Astrocyte (in vitro differentiated cells and primary cell): ENCODE data around the gene FOXD1. TPM values are rescaled to one million over a fixed set of nuclear protein-coding genes. Genes with fewer than 3 reads are reported as not detected.
A peak's percentile ranks its signal among the peaks of the same experiment; 100 is the strongest.

Experiments
- DNase-seq: peaks from one replicate; pipeline ENCODE4 v3.0.0-alpha.2; 2010; ENCODE audit warnings: low read depth
- FAIRE-seq: peaks from 2 replicates; lab custom pipeline; 2011; peaks lifted over from hg19 to GRCh38; lab: Jason Lieb, UNC
- H2AFZ ChIP-seq: 2 replicates; pipeline ENCODE4 v1.6.0; 2012; ENCODE audit warnings: low read depth, low read length, inconsistent platforms
- H3K27ac ChIP-seq: 2 replicates; pipeline ENCODE4 v1.5.1; 2011; ENCODE audit warnings: low read depth, low read length, inconsistent platforms
- H3K27me3 ChIP-seq: 2 replicates; pipeline ENCODE4 v1.6.0; 2011; ENCODE audit warnings: low read length, inconsistent platforms; ENCODE audit not compliant: insufficient read depth
- H3K36me3 ChIP-seq: 2 replicates; pipeline ENCODE4 v1.5.1; 2011; ENCODE audit warnings: low read length, inconsistent platforms; ENCODE audit not compliant: insufficient read depth
- H3K4me1 ChIP-seq: 2 replicates; pipeline ENCODE4 v1.5.1; 2011; ENCODE audit warnings: low read length, inconsistent platforms; ENCODE audit not compliant: insufficient read depth
- H3K4me2 ChIP-seq: 2 replicates; pipeline ENCODE4 v1.6.0; 2012; ENCODE audit warnings: low read length, inconsistent platforms
- H3K4me3 ChIP-seq: 2 replicates; pipeline ENCODE4 v1.5.1; 2011; ENCODE audit warnings: low read depth, mild to moderate bottlenecking, low read length, inconsistent platforms; ENCODE audit not compliant: insufficient read depth
- H3K79me2 ChIP-seq: 2 replicates; pipeline ENCODE4 v1.6.0; 2012; ENCODE audit warnings: mild to moderate bottlenecking, low read length, inconsistent platforms; ENCODE audit not compliant: insufficient read depth
- H3K9ac ChIP-seq: 2 replicates; pipeline ENCODE4 v1.6.0; 2012; ENCODE audit warnings: mild to moderate bottlenecking, low read length, inconsistent platforms
- H3K9me3 ChIP-seq: 2 replicates; pipeline ENCODE4 v1.5.1; 2012; ENCODE audit warnings: low read depth, mild to moderate bottlenecking, low read length, inconsistent platforms; ENCODE audit not compliant: insufficient read depth
- H4K20me1 ChIP-seq: 2 replicates; pipeline ENCODE4 v1.6.0; 2012; ENCODE audit warnings: low read length, inconsistent platforms; ENCODE audit not compliant: insufficient read depth
- H3K27ac Mint-ChIP-seq: one replicate; pipeline ENCODE4 v1.8.0; 2021; ENCODE audit warnings: mild to moderate bottlenecking, mixed read lengths; ENCODE audit not compliant: unreplicated experiment
- H3K27me3 Mint-ChIP-seq: one replicate; pipeline ENCODE4 v1.8.0; 2021; ENCODE audit warnings: low read depth, mixed read lengths; ENCODE audit not compliant: unreplicated experiment
- H3K36me3 Mint-ChIP-seq: one replicate; pipeline ENCODE4 v1.8.0; 2021; ENCODE audit warnings: low read depth, mixed read lengths; ENCODE audit not compliant: unreplicated experiment
- H3K4me1 Mint-ChIP-seq: one replicate; pipeline ENCODE4 v1.8.0; 2021; ENCODE audit warnings: low read depth, mixed read lengths; ENCODE audit not compliant: unreplicated experiment
- H3K4me3 Mint-ChIP-seq: one replicate; pipeline ENCODE4 v1.8.0; 2021; ENCODE audit warnings: mild to moderate bottlenecking, moderate library complexity, mixed read lengths; ENCODE audit not compliant: unreplicated experiment
- H3K9me3 Mint-ChIP-seq: one replicate; pipeline ENCODE4 v1.8.0; 2021; ENCODE audit warnings: mild to moderate bottlenecking, mixed read lengths; ENCODE audit not compliant: unreplicated experiment
- EZH2 ChIP-seq: IDR thresholded peaks from 2 replicates; pipeline ENCODE4 v1.6.1; 2012; ENCODE audit warnings: mild to moderate bottlenecking, low read length, inconsistent platforms; ENCODE audit not compliant: insufficient read depth
- total RNA-seq: library from RNA; stranded (reverse); gene quantifications from 2 replicates; pipeline ENCODE4 v1.2.1, GENCODE V29; 2021
- TF ChIP-seq, protein P1 (sequence below): IDR thresholded peaks from 2 replicates; pipeline ENCODE4 v1.5.1; 2011; ENCODE audit warnings: low read depth, mild to moderate bottlenecking, inconsistent platforms, low read length, moderate library complexity; ENCODE audit not compliant: insufficient read depth

FOXD1 gene
- total RNA-seq, 1 donor from 2014 or later = 16.9 TPM

DNA sequence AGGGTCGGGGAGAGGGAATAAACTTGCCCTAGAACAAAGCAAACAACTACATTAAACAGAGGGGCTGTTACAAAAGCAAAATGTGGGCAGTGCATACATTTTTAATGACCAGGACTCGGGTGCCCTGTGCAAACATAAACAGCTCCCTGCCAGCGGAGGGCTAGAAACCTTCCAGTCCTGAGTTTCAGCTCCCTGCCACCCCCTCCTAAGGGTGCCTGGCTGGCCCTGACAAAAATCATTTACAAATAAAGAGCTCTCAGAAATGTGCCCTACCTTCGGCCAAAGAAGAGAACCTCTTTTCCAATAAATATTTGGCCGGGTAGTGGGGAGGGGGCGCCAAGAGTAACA lies 29.5 kb downstream of the FOXD1 start:
- peak overlapping the region; percentile 51 for H2AFZ ChIP-seq
- FAIRE-seq (no peak), DNase-seq (no peak)
- TF ChIP-seq EZH2 = no peak
- TF ChIP-seq, protein P1, sequence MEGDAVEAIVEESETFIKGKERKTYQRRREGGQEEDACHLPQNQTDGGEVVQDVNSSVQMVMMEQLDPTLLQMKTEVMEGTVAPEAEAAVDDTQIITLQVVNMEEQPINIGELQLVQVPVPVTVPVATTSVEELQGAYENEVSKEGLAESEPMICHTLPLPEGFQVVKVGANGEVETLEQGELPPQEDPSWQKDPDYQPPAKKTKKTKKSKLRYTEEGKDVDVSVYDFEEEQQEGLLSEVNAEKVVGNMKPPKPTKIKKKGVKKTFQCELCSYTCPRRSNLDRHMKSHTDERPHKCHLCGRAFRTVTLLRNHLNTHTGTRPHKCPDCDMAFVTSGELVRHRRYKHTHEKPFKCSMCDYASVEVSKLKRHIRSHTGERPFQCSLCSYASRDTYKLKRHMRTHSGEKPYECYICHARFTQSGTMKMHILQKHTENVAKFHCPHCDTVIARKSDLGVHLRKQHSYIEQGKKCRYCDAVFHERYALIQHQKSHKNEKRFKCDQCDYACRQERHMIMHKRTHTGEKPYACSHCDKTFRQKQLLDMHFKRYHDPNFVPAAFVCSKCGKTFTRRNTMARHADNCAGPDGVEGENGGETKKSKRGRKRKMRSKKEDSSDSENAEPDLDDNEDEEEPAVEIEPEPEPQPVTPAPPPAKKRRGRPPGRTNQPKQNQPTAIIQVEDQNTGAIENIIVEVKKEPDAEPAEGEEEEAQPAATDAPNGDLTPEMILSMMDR = no peak
- peaks cover 37% of the 10 kb centered on the region for H3K4me1 ChIP-seq
- H3K4me3 Mint-ChIP-seq = peak overlapping the region; percentile 73
- H3K27me3 Mint-ChIP-seq = peaks cover 36% of the 10 kb centered on the region
- H3K79me2 ChIP-seq = no peaks in the 10 kb centered on the region
- no peaks in the 10 kb centered on the region for H3K36me3 ChIP-seq
- no peak overlapping the region for H3K27ac Mint-ChIP-seq
- H3K27me3 ChIP-seq = no peaks in the 10 kb centered on the region
- no peaks in the 10 kb centered on the region for H3K9me3 ChIP-seq
- peak overlapping the region; percentile 77 for H3K4me2 ChIP-seq
- H3K9ac ChIP-seq = peak overlapping the region; percentile 65
- peaks cover 18% of the 10 kb centered on the region for H3K4me1 Mint-ChIP-seq
- peak overlapping the region; percentile 71 for H3K27ac ChIP-seq
- no peaks in the 10 kb centered on the region for H4K20me1 ChIP-seq
- H3K36me3 Mint-ChIP-seq = no peaks in the 10 kb centered on the region
- no peak overlapping the region for H3K4me3 ChIP-seq
- peaks cover 11% of the 10 kb centered on the region for H3K9me3 Mint-ChIP-seq

DNA sequence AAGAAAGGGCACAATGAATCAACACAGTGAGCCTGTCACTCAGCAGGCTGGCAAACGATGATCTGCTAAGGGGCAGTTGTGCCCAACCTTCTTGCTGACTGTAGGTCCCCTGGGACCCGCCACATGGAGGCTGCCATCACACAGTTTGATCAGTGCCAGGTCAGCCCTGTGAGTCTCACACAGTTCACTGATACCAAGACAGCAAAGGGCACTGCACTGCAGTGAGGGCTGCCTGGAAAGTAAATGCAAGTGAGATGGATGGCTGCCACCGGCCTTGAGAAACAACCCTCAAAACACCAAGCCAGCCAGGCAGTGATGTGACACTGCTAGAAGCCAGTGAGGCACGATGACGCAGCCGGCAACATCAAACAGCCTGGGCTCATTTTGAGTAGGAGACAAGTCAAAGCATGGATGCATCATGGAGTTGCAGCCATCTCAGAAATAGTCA lies 30.3 kb downstream of the FOXD1 start:
- H3K27me3 Mint-ChIP-seq = peaks cover 30% of the 10 kb centered on the region
- no peaks in the 10 kb centered on the region for H3K27me3 ChIP-seq
- TF ChIP-seq, protein P1 = no peak
- TF ChIP-seq EZH2 = no peak
- H3K9me3 ChIP-seq = no peaks in the 10 kb centered on the region
- H3K9me3 Mint-ChIP-seq = peaks cover 13% of the 10 kb centered on the region
- H3K36me3 Mint-ChIP-seq = no peaks in the 10 kb centered on the region
- no peaks in the 10 kb centered on the region for H3K36me3 ChIP-seq
- H3K27ac Mint-ChIP-seq = no peak overlapping the region
- DNase-seq = no peak
- H3K4me1 Mint-ChIP-seq = peaks cover 24% of the 10 kb centered on the region
- H4K20me1 ChIP-seq = no peaks in the 10 kb centered on the region
- peak overlapping the region; percentile 71 for H3K27ac ChIP-seq
- H2AFZ ChIP-seq = peak overlapping the region; percentile 27
- H3K4me2 ChIP-seq = peak overlapping the region; percentile 79
- no peak overlapping the region for H3K4me3 Mint-ChIP-seq
- peaks cover 41% of the 10 kb centered on the region for H3K4me1 ChIP-seq
- no peak for FAIRE-seq
- H3K79me2 ChIP-seq = no peaks in the 10 kb centered on the region
- no peak overlapping the region for H3K4me3 ChIP-seq
- H3K9ac ChIP-seq = peak overlapping the region; percentile 64

DNA sequence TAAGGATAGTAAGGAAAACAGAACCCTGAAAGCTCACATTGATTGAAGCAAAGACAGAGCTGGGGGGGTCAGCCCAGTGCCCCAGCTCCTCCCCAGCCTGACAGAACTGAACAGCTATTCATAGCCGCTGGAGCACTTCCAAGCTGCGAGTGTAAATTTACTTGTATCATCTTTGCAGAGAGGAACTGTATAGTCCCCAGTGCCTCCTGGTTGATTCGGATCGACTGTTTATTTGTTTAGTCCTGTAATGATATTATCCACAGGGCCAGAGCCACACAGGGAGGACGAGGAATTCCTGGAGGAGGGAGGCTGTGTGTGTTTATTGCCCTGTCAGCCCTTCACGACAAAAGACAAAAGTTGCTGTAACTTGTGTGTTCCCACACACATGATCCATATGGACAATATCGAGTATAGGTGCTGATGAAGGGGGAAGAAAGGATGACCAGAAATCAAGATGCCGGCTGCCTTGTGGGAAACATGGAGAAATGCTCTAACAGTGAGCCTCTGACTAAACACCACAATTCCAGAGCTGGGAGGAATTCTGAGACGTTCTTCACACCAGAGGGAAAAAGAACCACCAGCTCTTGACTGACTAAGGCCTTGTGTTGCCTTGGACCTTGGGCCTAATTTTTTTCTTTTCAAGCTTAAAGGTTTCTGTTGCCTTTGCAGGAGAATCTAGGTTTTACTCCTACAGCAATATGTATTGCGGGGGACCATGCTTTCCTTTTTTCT lies 31.1 kb downstream of the FOXD1 start:
- Histone ChIP-seq H4K20me1 (no peaks in the 10 kb centered on the region), H3K79me2 (no peaks in the 10 kb centered on the region), H3K9ac (peak overlapping the region; percentile 64), H3K9me3 (no peaks in the 10 kb centered on the region), H3K4me2 (peak overlapping the region; percentile 79), H3K4me1 (peaks cover 47% of the 10 kb centered on the region), H2AFZ (peak overlapping the region; percentile 51), H3K36me3 (no peaks in the 10 kb centered on the region), H3K4me3 (peak overlapping the region; percentile 12), H3K27ac (peak overlapping the region; percentile 71), H3K27me3 (no peaks in the 10 kb centered on the region)
- TF ChIP-seq, protein P1 = no peak
- TF ChIP-seq EZH2 = no peak
- peaks cover 13% of the 10 kb centered on the region for H3K9me3 Mint-ChIP-seq
- H3K4me3 Mint-ChIP-seq = peak overlapping the region; percentile 40
- H3K27ac Mint-ChIP-seq = peak overlapping the region; percentile 86
- H3K4me1 Mint-ChIP-seq = peaks cover 32% of the 10 kb centered on the region
- FAIRE-seq (peak; percentile 49), DNase-seq (peak; percentile 80)
- no peaks in the 10 kb centered on the region for H3K36me3 Mint-ChIP-seq
- peaks cover 24% of the 10 kb centered on the region for H3K27me3 Mint-ChIP-seq
